GM18951 (cell line): ENCODE results near the gene WDR59.

Experiments used
- POLR2A ChIP-seq: IDR thresholded peaks from 4 replicates; pipeline ENCODE4 v1.6.1; 2011; ENCODE audit warnings: mild to moderate bottlenecking; ENCODE audit not compliant: insufficient read length, insufficient read depth; ENCODE audit errors: extremely low read depth
- in situ Hi-C: fragments of 300-500 bp; cut with MboI; formaldehyde crosslinking; loops from one replicate; pipeline ENCODE4 v1.12.0; 2022; ENCODE audit warnings: low sequenced_read_pairs, mixed read lengths, inconsistent platforms; ENCODE audit not compliant: unreplicated experiment

WDR59 gene

DNA sequence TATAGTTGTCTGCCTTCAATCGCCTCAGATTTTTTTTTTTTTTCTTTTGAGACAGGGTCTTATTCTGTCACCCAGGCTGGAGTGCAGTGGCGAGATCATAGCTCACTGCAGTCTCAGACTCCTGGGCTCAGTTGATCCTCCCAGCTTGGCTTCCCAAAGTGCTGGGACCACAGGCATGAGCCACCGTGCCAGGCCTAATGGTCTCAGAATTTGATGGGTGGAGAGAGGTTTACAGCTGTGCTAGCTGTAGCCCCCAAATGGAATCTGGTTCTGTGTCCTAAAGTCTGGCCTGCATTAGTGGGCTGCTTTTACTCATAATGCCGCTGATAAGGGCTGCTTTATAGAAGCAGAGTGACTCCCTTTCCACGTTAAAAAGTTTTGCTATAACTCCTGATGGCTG, 19.0 kb upstream of the WDR59 start:
- TF ChIP-seq POLR2A = no peak
- in situ Hi-C loops = no loop called here

DNA sequence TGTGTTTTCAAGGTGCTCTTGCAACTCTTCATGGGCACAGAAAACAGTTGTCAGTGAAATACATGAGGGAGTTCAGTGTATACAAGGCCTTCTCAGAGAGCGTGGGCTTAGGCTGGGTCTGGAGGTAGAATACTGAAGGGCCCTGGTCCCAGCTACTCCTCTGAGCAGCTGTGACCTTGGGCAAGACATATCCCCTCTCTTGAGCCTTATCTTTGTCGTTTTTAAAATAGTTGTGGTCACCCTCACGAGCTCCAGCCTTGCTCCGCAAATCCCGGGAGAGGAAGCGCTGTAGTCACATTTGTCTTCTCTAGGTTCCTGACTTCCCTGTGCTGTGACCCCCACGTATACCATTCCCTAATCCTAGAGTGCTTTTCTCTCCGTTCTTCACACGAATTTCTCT, 17.6 kb upstream of the WDR59 start:
- TF ChIP-seq POLR2A = no peak
- in situ Hi-C loops = no loop called here

DNA sequence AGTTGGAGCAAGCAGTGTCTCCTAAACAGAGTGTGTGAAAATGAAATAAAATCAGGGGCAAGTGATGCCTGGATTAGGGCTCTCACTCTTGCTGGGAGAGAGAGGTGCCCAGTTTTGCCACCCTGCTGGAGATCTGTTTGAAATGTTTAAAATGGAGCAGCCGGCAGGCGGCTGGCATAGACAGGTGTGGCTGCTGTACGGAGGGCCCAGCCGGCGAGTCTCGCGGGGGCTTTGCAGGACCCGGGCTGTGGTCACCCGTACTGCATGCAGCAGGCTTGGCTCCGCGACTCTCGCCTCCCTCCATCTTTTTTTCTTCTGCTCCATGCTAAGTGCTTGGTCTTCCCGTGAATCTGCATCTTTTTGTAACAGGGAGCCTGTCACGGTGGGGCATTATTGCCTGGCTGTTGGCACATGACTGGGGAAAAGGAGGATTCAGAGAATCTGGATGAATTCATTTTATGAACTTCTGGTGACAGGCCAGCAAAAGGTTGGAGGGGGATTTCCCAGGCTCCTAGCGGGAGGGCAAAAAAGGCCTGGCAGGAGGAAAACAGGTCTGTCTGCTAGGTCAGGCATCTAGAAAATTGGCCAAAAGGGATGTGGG, 15.7 kb upstream of the WDR59 start:
- TF ChIP-seq POLR2A = no peak
- in situ Hi-C loops = no loop called here

DNA sequence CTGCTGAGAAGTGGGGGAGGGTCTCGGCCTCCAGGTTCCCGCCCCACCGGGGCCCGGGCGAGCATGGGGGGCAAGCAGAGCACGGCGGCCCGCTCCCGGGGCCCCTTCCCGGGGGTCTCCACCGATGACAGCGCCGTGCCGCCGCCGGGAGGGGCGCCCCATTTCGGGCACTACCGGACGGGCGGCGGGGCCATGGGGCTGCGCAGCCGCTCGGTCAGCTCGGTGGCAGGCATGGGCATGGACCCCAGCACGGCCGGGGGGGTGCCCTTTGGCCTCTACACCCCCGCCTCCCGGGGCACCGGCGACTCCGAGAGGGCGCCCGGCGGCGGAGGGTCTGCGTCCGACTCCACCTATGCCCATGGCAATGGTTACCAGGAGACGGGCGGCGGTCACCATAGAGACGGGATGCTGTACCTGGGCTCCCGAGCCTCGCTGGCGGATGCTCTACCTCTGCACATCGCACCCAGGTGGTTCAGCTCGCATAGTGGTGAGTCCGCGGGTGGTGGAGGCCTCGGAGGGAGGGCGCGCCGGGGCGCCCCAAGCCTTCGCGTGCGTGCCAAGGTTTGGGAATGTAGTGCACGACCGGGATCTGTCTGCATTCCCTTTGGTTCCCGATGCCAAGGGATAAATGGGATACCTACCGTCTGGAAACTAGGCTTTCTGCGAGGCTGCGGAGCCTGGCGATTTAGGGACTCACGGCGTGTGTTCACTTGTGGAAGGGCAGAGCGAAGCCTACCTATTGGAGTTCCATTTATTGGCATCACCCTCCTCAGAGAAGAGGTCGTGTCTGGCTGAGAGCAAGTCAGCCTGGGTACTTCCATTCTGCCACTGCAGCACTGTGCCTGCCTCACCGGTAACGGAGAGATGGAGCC, 14.9 kb upstream of the WDR59 start:
- in situ Hi-C loops = loop anchor here (10.0 kb wide), 1 partner anchor 105 kb away; no protein-coding TSS in a partner anchor
- TF ChIP-seq POLR2A = no peak

DNA sequence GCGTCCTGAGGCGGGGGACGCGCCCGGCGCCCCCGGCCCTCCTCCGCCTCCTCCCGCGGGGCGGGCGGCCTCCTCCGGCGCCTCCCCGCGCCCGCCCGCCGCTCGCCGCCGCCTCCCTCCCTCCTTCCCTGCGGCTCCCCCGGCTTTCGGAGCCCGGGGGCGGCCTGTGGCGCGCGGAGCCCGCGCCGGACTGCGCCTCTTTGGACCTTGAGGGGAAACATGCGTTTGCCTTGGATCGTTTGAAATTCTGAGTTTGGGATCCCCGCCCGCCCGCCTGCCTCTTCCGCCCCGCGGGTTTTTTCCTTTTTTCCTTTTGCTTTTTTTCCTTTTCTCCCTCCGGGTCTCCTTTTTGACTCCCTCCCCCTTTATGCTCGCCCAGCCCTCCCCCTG, 14.3 kb upstream of the WDR59 start:
- in situ Hi-C loops = loop anchor here (10.0 kb wide), 1 partner anchor 106 kb away; no protein-coding TSS in a partner anchor
- TF ChIP-seq POLR2A = no peak

DNA sequence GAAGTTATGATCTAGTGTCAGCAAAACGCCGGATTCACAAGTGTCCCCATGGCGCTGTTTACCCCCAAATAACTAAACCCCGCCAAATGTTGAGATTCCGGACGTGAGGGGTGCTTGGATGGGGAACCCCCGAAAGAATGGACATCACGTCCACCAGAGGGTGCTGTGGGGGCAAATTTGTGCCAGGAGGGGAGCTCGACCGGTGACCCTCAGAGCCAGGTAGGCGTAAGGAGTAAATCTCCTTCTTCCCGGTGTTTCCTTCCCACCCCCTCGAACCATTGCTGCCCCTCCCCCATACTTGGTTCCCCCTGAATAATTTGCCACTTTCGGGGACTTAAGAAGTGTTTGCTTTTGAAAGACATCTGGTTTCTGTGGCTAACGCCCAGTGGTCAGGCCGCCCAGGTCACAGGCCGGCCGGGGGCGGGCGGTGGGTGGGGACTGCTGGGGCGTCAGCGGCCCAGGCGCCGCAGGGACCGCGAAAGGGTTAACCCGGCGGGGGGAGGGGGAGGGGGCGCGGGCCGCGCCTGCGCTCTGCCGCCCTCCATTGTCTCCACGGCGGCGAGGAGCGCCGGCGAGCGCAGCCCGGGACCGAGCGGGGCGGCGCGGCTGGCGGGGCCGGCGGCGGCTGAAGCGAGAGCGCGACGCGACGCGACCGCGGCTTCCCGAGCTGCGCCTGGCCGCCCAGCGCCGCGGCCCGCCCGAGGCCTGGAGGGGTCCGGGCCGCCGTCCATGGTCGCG, 13.7 kb upstream of the WDR59 start, which contains the start of gene ZNRF1:
TSS of gene ZNRF1 (plus strand) at position 544 of the 738 bp plus-strand sequence. CDS start 648 bp downstream, outside the sequence.
- in situ Hi-C loops = loop anchor here (10.0 kb wide), 1 partner anchor 106 kb away; no protein-coding TSS in a partner anchor
- TF ChIP-seq POLR2A = peak; percentile 62

DNA sequence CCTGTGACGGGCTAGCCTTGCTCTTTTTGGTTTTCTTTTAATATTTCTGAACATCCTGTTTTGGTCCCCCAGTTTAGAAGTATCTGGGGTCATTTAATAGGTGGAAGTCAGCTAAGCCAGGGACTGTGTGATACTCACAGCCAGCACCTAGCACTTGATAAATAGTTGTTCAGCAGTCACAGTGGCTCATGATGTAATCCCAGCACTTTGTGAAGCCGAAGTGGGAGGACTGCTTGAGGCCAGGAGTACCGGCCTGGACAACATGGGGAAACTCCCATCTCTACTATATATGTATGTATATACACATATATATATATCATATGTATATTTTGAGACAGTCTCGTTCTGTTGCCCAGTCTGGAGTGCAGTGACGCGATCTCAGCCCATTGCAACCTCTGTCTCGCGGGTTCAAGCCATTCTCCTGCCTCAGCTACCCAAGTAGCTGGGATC, 12.1 kb upstream of the WDR59 start:
- in situ Hi-C loops = loop anchor here (10.0 kb wide), 1 partner anchor 108 kb away; no protein-coding TSS in a partner anchor
- TF ChIP-seq POLR2A = no peak

DNA sequence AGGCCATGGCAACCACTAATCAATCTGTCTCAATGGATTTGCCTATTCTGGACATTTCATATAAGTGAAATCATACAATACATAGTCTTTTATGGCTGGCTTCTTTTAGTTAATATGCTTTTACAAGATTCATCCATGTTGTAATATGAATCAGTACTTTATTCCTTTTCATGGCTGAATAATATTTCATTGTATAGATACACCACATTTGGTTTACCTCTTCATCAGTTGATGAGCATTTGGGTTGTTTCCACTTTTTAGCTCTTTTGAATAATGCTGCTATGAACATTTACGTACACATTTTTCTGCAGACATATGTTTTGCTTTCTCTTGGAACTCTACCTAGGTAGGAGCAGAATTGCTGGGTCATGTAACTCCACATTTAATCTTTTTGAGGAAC, 11.1 kb upstream of the WDR59 start:
- TF ChIP-seq POLR2A = no peak
- in situ Hi-C loops = loop anchor here (10.0 kb wide), 1 partner anchor 109 kb away; no protein-coding TSS in a partner anchor

DNA sequence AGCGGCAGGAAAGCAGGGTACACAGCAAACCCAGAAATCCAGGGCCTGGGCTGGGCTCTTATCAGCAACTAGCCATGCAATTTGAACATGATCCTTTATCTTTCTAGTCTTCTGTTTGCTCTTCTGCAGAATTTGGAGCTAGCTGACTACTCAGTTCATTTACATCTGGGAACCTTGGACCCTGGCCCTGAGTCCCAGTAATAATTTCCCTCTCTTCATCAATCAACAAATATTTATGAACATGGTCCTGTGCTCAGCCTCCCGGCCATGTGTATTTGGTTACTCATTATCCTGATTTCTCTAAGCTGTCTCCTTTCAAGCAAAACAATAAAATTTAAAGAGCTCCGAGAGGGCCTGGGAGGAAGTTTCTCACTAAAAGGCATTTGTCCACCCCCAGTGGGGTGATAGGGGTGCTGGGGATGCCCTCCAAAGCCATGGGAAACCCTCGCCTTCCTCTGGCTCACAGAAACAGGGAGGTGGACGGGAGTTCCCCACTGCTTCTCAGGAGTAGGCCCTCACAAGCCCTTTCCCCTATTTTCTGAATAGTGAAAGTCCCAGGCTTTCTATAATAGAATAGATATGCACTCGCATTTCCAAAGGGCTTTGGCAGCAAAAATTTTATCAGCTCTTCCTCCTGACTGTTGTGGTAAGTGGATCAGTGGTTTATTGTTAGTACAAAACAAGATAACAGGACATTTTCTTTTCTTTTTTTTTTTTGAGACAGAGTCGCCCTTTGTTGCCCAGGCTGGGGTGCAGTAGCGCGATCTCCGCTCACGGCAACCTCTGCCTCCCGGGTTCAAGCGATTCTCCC, 6.9 kb upstream of the WDR59 start:
- in situ Hi-C loops = loop anchor here (10.0 kb wide), 1 partner anchor 113 kb away; no protein-coding TSS in a partner anchor

DNA sequence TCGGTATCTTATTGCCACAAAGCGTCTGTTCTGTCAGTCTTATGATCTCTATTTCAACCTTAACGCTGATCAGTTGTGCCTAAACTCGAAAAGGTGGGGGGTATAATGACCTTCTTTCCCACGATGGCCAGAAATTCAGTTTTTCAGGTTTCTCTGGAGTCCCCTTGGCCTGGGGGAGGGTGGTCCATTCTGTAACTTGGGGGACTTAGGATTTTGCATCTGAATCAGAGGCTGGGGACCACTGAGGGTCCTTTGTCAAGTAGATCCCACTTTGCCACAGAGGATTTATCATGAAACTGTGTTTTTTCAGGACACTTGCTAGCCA, 6.3 kb upstream of the WDR59 start:
- TF ChIP-seq POLR2A = no peak
- in situ Hi-C loops = loop anchor here (10.0 kb wide), 1 partner anchor 114 kb away; no protein-coding TSS in a partner anchor

More for the DNA sequence above, 6.9 kb upstream of the WDR59 start:
- no peak for TF ChIP-seq POLR2A

DNA sequence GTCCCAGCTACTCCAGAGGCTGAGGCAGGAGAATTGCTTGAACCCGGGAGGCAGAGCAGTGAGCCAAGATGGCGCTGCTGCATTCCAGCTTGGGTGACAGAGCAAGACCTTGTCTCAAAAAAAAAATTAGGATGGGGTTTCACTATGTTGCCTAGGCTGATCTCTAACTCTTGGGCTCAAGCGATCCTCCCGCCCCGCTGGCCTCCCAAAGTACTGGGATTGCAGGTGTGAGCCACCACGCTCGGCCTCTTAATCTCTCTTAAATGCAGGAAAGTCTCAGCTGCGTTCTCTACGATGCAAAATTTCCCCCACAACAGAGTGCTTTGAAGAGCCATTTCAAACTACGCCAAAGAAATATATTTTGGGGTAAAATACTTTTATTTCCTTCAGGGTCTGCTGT, 5.9 kb upstream of the WDR59 start:
- no peak for TF ChIP-seq POLR2A
- in situ Hi-C loops = loop anchor here (10.0 kb wide), 1 partner anchor 114 kb away; no protein-coding TSS in a partner anchor

DNA sequence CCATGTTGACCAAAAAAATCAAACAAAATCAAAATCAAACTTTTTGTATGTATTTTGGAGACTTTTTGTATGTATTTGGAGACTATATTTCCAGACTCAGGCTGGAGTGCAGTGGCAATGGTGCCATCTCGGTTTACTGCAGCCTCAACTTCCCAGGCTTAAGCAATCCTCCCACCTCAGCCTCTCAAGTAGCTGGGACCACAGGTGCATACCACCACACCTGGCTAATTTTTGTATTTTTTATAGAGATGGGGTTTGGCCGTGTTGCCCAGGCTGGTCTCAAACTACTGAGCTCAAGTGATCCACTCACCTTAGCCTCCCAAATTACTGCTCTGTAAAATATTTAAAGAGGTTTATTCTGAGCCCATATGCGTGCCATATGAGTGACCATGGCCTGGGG, 4.9 kb upstream of the WDR59 start:
- in situ Hi-C loops = loop anchor here (10.0 kb wide), 1 partner anchor 115 kb away; no protein-coding TSS in a partner anchor
